ENCODE results near the gene ANTXR1. TPM values are rescaled to one million over a fixed set of nuclear protein-coding genes. Genes with fewer than 3 reads are reported as not detected.
"Not testable (repeated sequence)": the region's sequence is repeated elsewhere in the genome, so short reads cannot be mapped to it uniquely, and the experiment has no call there.

ANTXR1 gene
- total RNA-seq, 4 donors from 2014 or later: 52.8 to 116 (median 98.9) TPM

GRCh38 chr2:69231612-69232277 lies 218.8 kb downstream of the ANTXR1 start:
- peak overlapping the region in 3 of 4 donors; percentile 5 to 40 (median 24) for H3K27ac ChIP-seq
- no peaks in the 10 kb centered on the region for H3K36me3 ChIP-seq
- ATAC-seq: no peak
- TF ChIP-seq POLR2A (IDR thresholded peaks at IDR 0.05) (no peak), EP300 (IDR thresholded peaks at IDR 0.05) (no peak), CTCF (IDR thresholded peaks at IDR 0.05) (no peak), POLR2AphosphoS5 (IDR thresholded peaks at IDR 0.05) (no peak)
- WGBS, 2 donors (ENCODE audit: low coverage in 1 of 2): 63 to 76% methylated on average over 4 of the region's 6 CpGs
- no peaks in the 10 kb centered on the region for H3K9me3 ChIP-seq
- H3K27me3 ChIP-seq: no peaks in the 10 kb centered on the region
- H3K4me3 ChIP-seq: no peak overlapping the region
- peaks cover 0 to 24% (median 0%) of the 10 kb centered on the region in 3 donors for H3K4me1 ChIP-seq

- not testable (repeated sequence) for H3K36me3 ChIP-seq, H3K27ac ChIP-seq, H3K9me3 ChIP-seq, H3K27me3 ChIP-seq, ATAC-seq, H3K4me3 ChIP-seq
- peaks cover 0 to 38% (median 0%) of the 10 kb centered on the region in 3 donors for H3K4me1 ChIP-seq
- 89 to 91% methylated on average over 2 to 4 of the region's 4 CpGs for WGBS, 2 donors (ENCODE audit: low coverage in 1 of 2)
Measured at GRCh38 chr2:69235835-69236234, 222.9 kb downstream of the ANTXR1 start.

GRCh38 chr2:69237070-69237670 lies 224.2 kb downstream of the ANTXR1 start:
- H3K36me3 ChIP-seq: no peaks in the 10 kb centered on the region
- no peak overlapping the region for H3K4me3 ChIP-seq
- no peaks in the 10 kb centered on the region for H3K9me3 ChIP-seq
- ATAC-seq: no peak
- peak overlapping the region in 3 of 4 donors; percentile 52 to 61 (median 57) for H3K27ac ChIP-seq
- no peak for TF ChIP-seq EP300 (IDR thresholded peaks at IDR 0.05)
- no peak for TF ChIP-seq POLR2AphosphoS5 (IDR thresholded peaks at IDR 0.05)
- no peak for TF ChIP-seq POLR2A (IDR thresholded peaks at IDR 0.05)
- no peak for TF ChIP-seq CTCF (IDR thresholded peaks at IDR 0.05)
- H3K4me1 ChIP-seq: peaks cover 0 to 42% (median 7%) of the 10 kb centered on the region in 3 donors
- WGBS, 2 donors (ENCODE audit: low coverage in 1 of 2): 41 to 46% methylated on average over 5 to 6 of the region's 6 CpGs
- no peaks in the 10 kb centered on the region for H3K27me3 ChIP-seq

GRCh38 chr2:69238449-69239031 lies 225.6 kb downstream of the ANTXR1 start:
- ATAC-seq: no peak
- H3K27ac ChIP-seq: peak overlapping the region in 2 of 4 donors; percentile 20 to 61
- no peaks in the 10 kb centered on the region for H3K36me3 ChIP-seq
- 35 to 47% methylated on average over 6 of the region's 6 CpGs for WGBS, 2 donors (ENCODE audit: low coverage in 1 of 2)
- H3K4me3 ChIP-seq: no peak overlapping the region
- no peaks in the 10 kb centered on the region for H3K27me3 ChIP-seq
- H3K4me1 ChIP-seq: peaks cover 3 to 53% (median 12%) of the 10 kb centered on the region in 3 donors
- no peaks in the 10 kb centered on the region for H3K9me3 ChIP-seq
- TF ChIP-seq EP300 (IDR thresholded peaks at IDR 0.05): no peak
- no peak for TF ChIP-seq POLR2AphosphoS5 (IDR thresholded peaks at IDR 0.05)
- no peak for TF ChIP-seq POLR2A (IDR thresholded peaks at IDR 0.05)
- no peak for TF ChIP-seq CTCF (IDR thresholded peaks at IDR 0.05)

GRCh38 chr2:69241093-69241492 lies 228.1 kb downstream of the ANTXR1 start:
- Histone ChIP-seq H3K4me3 (no peak overlapping the region), H3K27me3 (no peaks in the 10 kb centered on the region), H3K9me3 (no peaks in the 10 kb centered on the region), H3K4me1 (peaks cover 3 to 60% (median 12%) of the 10 kb centered on the region in 3 donors), H3K27ac (peak overlapping the region in 3 of 4 donors; percentile 42 to 53 (median 46)), H3K36me3 (peaks cover 3 to 13% of the 10 kb centered on the region in 2 donors)
- peak; percentile 26 for ATAC-seq
- TF ChIP-seq POLR2A (IDR thresholded peaks at IDR 0.05): no peak
- no peak for TF ChIP-seq CTCF (IDR thresholded peaks at IDR 0.05)
- no peak for TF ChIP-seq POLR2AphosphoS5 (IDR thresholded peaks at IDR 0.05)
- no peak for TF ChIP-seq EP300 (IDR thresholded peaks at IDR 0.05)
- WGBS, 2 donors (ENCODE audit: low coverage in 1 of 2): 21 to 25% methylated on average over 7 of the region's 7 CpGs

Measured in gastroesophageal sphincter (tissue), 4 donors.